IMR-90 (cell line): Measurements from ENCODE around the gene NUP43. TPM values are rescaled to one million over a fixed set of nuclear protein-coding genes. Genes with fewer than 3 reads are reported as not detected.

Source experiments
- ATAC-seq: fragments of 200-7000 bp; cut with Tn5 transposase; 2 replicates; pipeline ENCODE4 v1.9.1; 2020; ENCODE audit warnings: low read depth, mild to moderate bottlenecking, moderate library complexity
- BruUV-seq: library from RNA; stranded (reverse); fragments of 400-500 nt; replicated peaks from 2 replicates; lab custom pipeline; 2021; lab: Mats Ljungman, UMichigan
- CTCF ChIA-PET: fragments of 300-600 bp; formaldehyde crosslinking; extraction: SDS; loops from one replicate; lab custom pipeline; 2021; ENCODE audit warnings: antibody characterized with exemption; lab: Yijun Ruan, JAX
- POLR2A ChIA-PET: fragments of 300-600 bp; sonication (Branson Sonifier 250); formaldehyde crosslinking; loops from one replicate; lab custom pipeline; 2022; ENCODE audit warnings: antibody characterized with exemption; ENCODE audit not compliant: unreplicated experiment; lab: Charles Lee
- DNase-seq: peaks from one replicate; pipeline ENCODE4 v3.0.0; 2013
- H2AFZ ChIP-seq: replicated peaks from 2 replicates; pipeline ENCODE3; 2013; ENCODE audit warnings: low read length, mild to moderate bottlenecking; ENCODE audit not compliant: poor library complexity
- H2AK5ac ChIP-seq: 2 replicates; pipeline ENCODE4 v1.6.1; 2013; ENCODE audit warnings: low read depth, low read length, inconsistent platforms
- H2AK9ac ChIP-seq: replicated peaks from 2 replicates; pipeline ENCODE3; 2013; ENCODE audit warnings: mild to moderate bottlenecking, low read depth, low read length, moderate library complexity; ENCODE audit not compliant: poor library complexity
- H2BK120ac ChIP-seq: 2 replicates; pipeline ENCODE4 v1.6.1; 2013; ENCODE audit warnings: low read depth, low read length, inconsistent platforms
- H2BK15ac ChIP-seq: 3 replicates; pipeline ENCODE4 v1.6.1; 2013; ENCODE audit warnings: low read depth, low read length, inconsistent platforms
- H2BK20ac ChIP-seq: 2 replicates; pipeline ENCODE4 v1.6.1; 2013; ENCODE audit warnings: low read depth, mild to moderate bottlenecking, inconsistent platforms, low read length, moderate library complexity
- H2BK5ac ChIP-seq: 2 replicates; pipeline ENCODE4 v1.6.1; 2013; ENCODE audit warnings: mild to moderate bottlenecking, low read depth, low read length, inconsistent platforms; ENCODE audit not compliant: poor library complexity, severe bottlenecking
- H3K14ac ChIP-seq: replicated peaks from 2 replicates; pipeline ENCODE4 v1.6.1; 2013; ENCODE audit warnings: low read depth, low read length, inconsistent platforms
- H3K18ac ChIP-seq: 2 replicates; pipeline ENCODE4 v1.6.1; 2013; ENCODE audit warnings: low read depth, low read length, control low read depth
- H3K23ac ChIP-seq: 2 replicates; pipeline ENCODE4 v1.6.1; 2013; ENCODE audit warnings: low read depth, low read length, inconsistent platforms
- H3K27ac ChIP-seq: 2 replicates; pipeline ENCODE4 v1.5.1; 2013; ENCODE audit warnings: mild to moderate bottlenecking, control low read depth, low read length; ENCODE audit not compliant: insufficient read depth
- H3K27me3 ChIP-seq: 2 replicates; pipeline ENCODE4 v1.6.1; 2013; ENCODE audit warnings: low read length; ENCODE audit not compliant: control insufficient read depth, insufficient read depth
- H3K36me3 ChIP-seq: 2 replicates; pipeline ENCODE4 v1.6.1; 2013; ENCODE audit warnings: low read length, mixed read lengths; ENCODE audit not compliant: control insufficient read depth, insufficient read depth
- H3K4ac ChIP-seq: 2 replicates; pipeline ENCODE4 v1.6.1; 2013; ENCODE audit warnings: low read depth, low read length, inconsistent platforms
- H3K4me1 ChIP-seq: 2 replicates; pipeline ENCODE4 v1.6.1; 2013; ENCODE audit warnings: low read length, mixed read lengths; ENCODE audit not compliant: control insufficient read depth, insufficient read depth
- H3K4me2 ChIP-seq: 2 replicates; pipeline ENCODE4 v1.6.1; 2013; ENCODE audit warnings: low read depth, mild to moderate bottlenecking, control low read depth, low read length, moderate library complexity
- H3K4me3 ChIP-seq: 2 replicates; pipeline ENCODE4 v1.5.1; 2013; ENCODE audit warnings: low read depth, mild to moderate bottlenecking, control low read depth, low read length, moderate library complexity; ENCODE audit not compliant: insufficient read depth
- H3K56ac ChIP-seq: 2 replicates; pipeline ENCODE4 v1.6.1; 2013; ENCODE audit warnings: low read length, inconsistent platforms; ENCODE audit not compliant: insufficient read depth; ENCODE audit errors: extremely low read depth
- H3K79me1 ChIP-seq, 2 experiments: 2 replicates each; pipeline ENCODE4 v1.6.1; 2013; ENCODE audit warnings: low read length in 2 of 2, inconsistent platforms in 1 of 2, low read depth in 1 of 2
- H3K9ac ChIP-seq: 2 replicates; pipeline ENCODE4 v1.6.1; 2013; ENCODE audit warnings: low read depth, low read length, control low read depth
- H3K9me1 ChIP-seq: 2 replicates; pipeline ENCODE4 v1.6.1; 2013; ENCODE audit warnings: low read length, inconsistent platforms; ENCODE audit not compliant: insufficient read depth
- H3K9me3 ChIP-seq: 2 replicates; pipeline ENCODE4 v1.6.1; 2013; ENCODE audit warnings: low read length; ENCODE audit not compliant: control insufficient read depth, insufficient read depth
- H4K20me1 ChIP-seq: 2 replicates; pipeline ENCODE4 v1.6.1; 2013; ENCODE audit warnings: low read length, inconsistent platforms; ENCODE audit not compliant: insufficient read depth
- H4K5ac ChIP-seq: 2 replicates; pipeline ENCODE4 v1.6.1; 2013; ENCODE audit warnings: mild to moderate bottlenecking, low read depth, low read length, control low read depth
- H4K8ac ChIP-seq, 2 experiments: 2 replicates each; pipeline ENCODE4 v1.6.1; 2013; ENCODE audit warnings: low read depth in 2 of 2, low read length in 2 of 2, control low read depth in 1 of 2, inconsistent platforms in 1 of 2
- H4K91ac ChIP-seq: 2 replicates; pipeline ENCODE4 v1.6.1; 2013; ENCODE audit warnings: low read depth, low read length, inconsistent platforms; ENCODE audit not compliant: insufficient read depth
- BHLHE40 ChIP-seq: fragments of 150-350 bp; IDR thresholded peaks from 2 replicates; pipeline ENCODE4 v1.6.1; 2016; ENCODE audit warnings: mild to moderate bottlenecking, low read depth, low read length
- CEBPB ChIP-seq: IDR thresholded peaks from 2 replicates; pipeline ENCODE4 v1.6.1; 2012; ENCODE audit warnings: low read depth, low read length, improper control_type of control experiment
- CHD1 ChIP-seq: IDR thresholded peaks from 2 replicates; pipeline ENCODE4 v1.6.1; 2012; ENCODE audit warnings: low read depth, low read length, improper control_type of control experiment
- NFE2L2 ChIP-seq: fragments of 150-350 bp; IDR thresholded peaks from 2 replicates; pipeline ENCODE4 v1.6.1; 2016; ENCODE audit warnings: low read depth, mild to moderate bottlenecking, low read length
- POLR2A ChIP-seq: IDR thresholded peaks from 2 replicates; pipeline ENCODE4 v1.6.1; 2012; ENCODE audit warnings: mild to moderate bottlenecking, low read depth, low read length
- WGBS, 2 experiments: methylation state at CpG; one replicate each; pipeline versions ENCODE4 v1.1.5 to v1.1.7; 2013; ENCODE audit warnings: missing lambda C conversion rate in 2 of 2; ENCODE audit not compliant: insufficient read length in 1 of 2; ENCODE audit errors: extremely low coverage in 2 of 2; 5-methylcytosine and 5-hydroxymethylcytosine counted together
- dilution Hi-C: fragments of 300-500 bp; cut with HindIII; formaldehyde crosslinking; loops from one replicate; pipeline ENCODE4 v1.14.3; 2018; ENCODE audit warnings: low sequenced_read_pairs; ENCODE audit not compliant: unreplicated experiment
- in situ Hi-C: fragments of 300-500 bp; cut with MboI; formaldehyde crosslinking; loops from 3 replicates; pipeline ENCODE4 v1.14.3; 2019; ENCODE audit warnings: low sequenced_read_pairs, inconsistent platforms, mixed read lengths
- intact Hi-C: fragments of 100-400 bp; cut with micrococcal nuclease; formaldehyde crosslinking; loops from 2 replicates; pipeline ENCODE4 v1.10.0; 2022
- polyA plus RNA-seq, 3 experiments: library from polyadenylated mRNA; depleted of rRNA; stranded (reverse); fragments of >200 nt; gene quantifications; 2 replicates each; pipeline ENCODE4 v1.2.3, GENCODE V29; 2012; ENCODE audit warnings: low replicate concordance in 1 of 3
- total RNA-seq: library from RNA; depleted of rRNA; stranded (reverse); fragments of >200 nt; gene quantifications from 2 replicates; pipeline ENCODE4 v1.2.3, GENCODE V29; 2012
- TF ChIP-seq, protein P1 (sequence below): conservative IDR thresholded peaks from 2 replicates; pipeline ENCODE4 v1.5.1; 2012; ENCODE audit warnings: mild to moderate bottlenecking, low read depth, low read length, improper control_type of control experiment

The NUP43 gene
- total and polyA plus RNA-seq, 2 of the 4 experiments (the other 2 are of a cell fraction) = 14.2 to 40.5 TPM

- BruUV-seq = no TSS peak
- H2AFZ ChIP-seq = no peak overlapping the region
- H3K56ac ChIP-seq = no peak overlapping the region
- no peak overlapping the region for H3K23ac ChIP-seq
- no peak overlapping the region for H3K4me2 ChIP-seq
- no peak overlapping the region for H4K5ac ChIP-seq
- in situ Hi-C loops = no loop called here
- no peaks in the 10 kb centered on the region for H3K9me3 ChIP-seq
- no peak overlapping the region for H4K91ac ChIP-seq
- peaks cover 12 to 42% of the 10 kb centered on the region in 2 experiments; a peak in 3 of 4 replicates for H3K79me1 ChIP-seq
- H4K20me1 ChIP-seq = peaks cover 41% of the 10 kb centered on the region
- no peak overlapping the region for H3K27ac ChIP-seq
- H2AK5ac ChIP-seq = no peak overlapping the region
- H3K36me3 ChIP-seq = peaks cover 2% of the 10 kb centered on the region; the same call in 1 of the 2 replicates
- no peak overlapping the region for H2BK120ac ChIP-seq
- dilution Hi-C loops = no loop called here
- H2BK5ac ChIP-seq = no peak overlapping the region
- H3K4ac ChIP-seq = no peak overlapping the region
- DNase-seq (no peak), ATAC-seq (no peak)
- no peak overlapping the region for H3K9ac ChIP-seq
- H2BK20ac ChIP-seq = no peak overlapping the region
- no peak overlapping the region for H3K14ac ChIP-seq
- TF ChIP-seq CHD1 (no peak), NFE2L2 (no peak), POLR2A (no peak), CEBPB (no peak), BHLHE40 (no peak)
- TF ChIP-seq, protein P1, sequence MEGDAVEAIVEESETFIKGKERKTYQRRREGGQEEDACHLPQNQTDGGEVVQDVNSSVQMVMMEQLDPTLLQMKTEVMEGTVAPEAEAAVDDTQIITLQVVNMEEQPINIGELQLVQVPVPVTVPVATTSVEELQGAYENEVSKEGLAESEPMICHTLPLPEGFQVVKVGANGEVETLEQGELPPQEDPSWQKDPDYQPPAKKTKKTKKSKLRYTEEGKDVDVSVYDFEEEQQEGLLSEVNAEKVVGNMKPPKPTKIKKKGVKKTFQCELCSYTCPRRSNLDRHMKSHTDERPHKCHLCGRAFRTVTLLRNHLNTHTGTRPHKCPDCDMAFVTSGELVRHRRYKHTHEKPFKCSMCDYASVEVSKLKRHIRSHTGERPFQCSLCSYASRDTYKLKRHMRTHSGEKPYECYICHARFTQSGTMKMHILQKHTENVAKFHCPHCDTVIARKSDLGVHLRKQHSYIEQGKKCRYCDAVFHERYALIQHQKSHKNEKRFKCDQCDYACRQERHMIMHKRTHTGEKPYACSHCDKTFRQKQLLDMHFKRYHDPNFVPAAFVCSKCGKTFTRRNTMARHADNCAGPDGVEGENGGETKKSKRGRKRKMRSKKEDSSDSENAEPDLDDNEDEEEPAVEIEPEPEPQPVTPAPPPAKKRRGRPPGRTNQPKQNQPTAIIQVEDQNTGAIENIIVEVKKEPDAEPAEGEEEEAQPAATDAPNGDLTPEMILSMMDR = no peak
- no peak overlapping the region for H2BK15ac ChIP-seq
- peaks cover 2% of the 10 kb centered on the region; the same call in 1 of the 2 replicates for H3K4me1 ChIP-seq
- no CpG with 5 or more reads among the region's 5 CpGs for WGBS, 2 experiments
- no peak overlapping the region for H3K18ac ChIP-seq
- no peak overlapping the region for H4K8ac ChIP-seq
- no peak overlapping the region for H3K4me3 ChIP-seq
- ChIA-PET POLR2A (no interaction called here), CTCF (no interaction called here)
- intact Hi-C loops = no loop called here
- H3K27me3 ChIP-seq = no peaks in the 10 kb centered on the region
- H2AK9ac ChIP-seq = no peak overlapping the region
- peaks cover 11% of the 10 kb centered on the region for H3K9me1 ChIP-seq
These were observed 34.6 kb downstream of the NUP43 start for GRCh38 chr6:149711711-149712110.
